H9 (cell line): ENCODE data around the gene CDCP2. TPM values are rescaled to one million over a fixed set of nuclear protein-coding genes. Genes with fewer than 3 reads are reported as not detected.

Source experiments
- DNase-seq: peaks from one replicate; pipeline ENCODE4 v3.0.0-alpha.2; 2017
- H2AFZ ChIP-seq: one replicate; pipeline ENCODE4 v1.6.1; 2013; ENCODE audit warnings: mild to moderate bottlenecking, low read length, control low read depth, moderate library complexity
- H2AK5ac ChIP-seq: 2 replicates; pipeline ENCODE4 v1.6.1; 2013; ENCODE audit warnings: low read length, control low read depth, mixed read lengths; ENCODE audit not compliant: insufficient read length
- H2BK120ac ChIP-seq: one replicate; pipeline ENCODE4 v1.6.1; 2013; ENCODE audit warnings: low read depth, mild to moderate bottlenecking, low read length, control low read depth, inconsistent platforms; ENCODE audit not compliant: poor library complexity, severe bottlenecking
- H2BK12ac ChIP-seq: 2 replicates; pipeline ENCODE4 v1.6.1; 2013; ENCODE audit warnings: low read length, control low read depth, mixed read lengths, low read depth; ENCODE audit not compliant: insufficient read length
- H2BK15ac ChIP-seq: 2 replicates; pipeline ENCODE4 v1.6.1; 2013; ENCODE audit warnings: low read depth, low read length, control low read depth
- H2BK20ac ChIP-seq: one replicate; pipeline ENCODE4 v1.6.1; 2013; ENCODE audit warnings: low read depth, mild to moderate bottlenecking, low read length, control low read depth, inconsistent platforms; ENCODE audit not compliant: poor library complexity, severe bottlenecking
- H2BK5ac ChIP-seq: 2 replicates; pipeline ENCODE4 v1.6.1; 2013; ENCODE audit warnings: low read length, control low read depth, mixed read lengths; ENCODE audit not compliant: insufficient read length
- H3K14ac ChIP-seq: 2 replicates; pipeline ENCODE4 v1.6.1; 2013; ENCODE audit warnings: low read length, control low read depth; ENCODE audit not compliant: insufficient read depth
- H3K18ac ChIP-seq: 2 replicates; pipeline ENCODE4 v1.6.1; 2013; ENCODE audit warnings: low read depth, mild to moderate bottlenecking, mixed read lengths, low read length, control low read depth; ENCODE audit not compliant: insufficient read length
- H3K23ac ChIP-seq: 2 replicates; pipeline ENCODE4 v1.6.1; 2013; ENCODE audit warnings: low read length, control low read depth, mixed read lengths, low read depth; ENCODE audit not compliant: insufficient read length
- H3K23me2 ChIP-seq: 2 replicates; pipeline ENCODE4 v1.6.1; 2013; ENCODE audit warnings: low read depth, mild to moderate bottlenecking, mixed read lengths, low read length, control low read depth; ENCODE audit not compliant: insufficient read length, poor library complexity, severe bottlenecking
- H3K27ac ChIP-seq: 2 replicates; pipeline ENCODE4 v1.5.1; 2013; ENCODE audit warnings: low read length, control low read depth, mixed read lengths, low read depth; ENCODE audit not compliant: insufficient read length
- H3K27me3 ChIP-seq: 2 replicates; pipeline ENCODE4 v1.6.1; 2013; ENCODE audit warnings: low read length, control low read depth, inconsistent platforms; ENCODE audit not compliant: insufficient read depth
- H3K4ac ChIP-seq: 2 replicates; pipeline ENCODE4 v1.6.1; 2013; ENCODE audit warnings: low read depth, mild to moderate bottlenecking, control low read depth, inconsistent platforms, low read length, moderate library complexity
- H3K4me1 ChIP-seq: 2 replicates; pipeline ENCODE4 v1.6.1; 2013; ENCODE audit warnings: low read length, control low read depth, inconsistent platforms; ENCODE audit not compliant: insufficient read depth
- H3K4me2 ChIP-seq: 2 replicates; pipeline ENCODE4 v1.6.1; 2013; ENCODE audit warnings: low read length, control low read depth, mixed read lengths; ENCODE audit not compliant: insufficient read length, insufficient read depth
- H3K56ac ChIP-seq: 2 replicates; pipeline ENCODE4 v1.6.1; 2013; ENCODE audit warnings: low read depth, mild to moderate bottlenecking, mixed read lengths, low read length, control low read depth; ENCODE audit not compliant: insufficient read length
- H3K79me1 ChIP-seq: 2 replicates; pipeline ENCODE4 v1.6.1; 2013; ENCODE audit warnings: low read depth, mild to moderate bottlenecking, moderate library complexity, low read length, control low read depth, inconsistent platforms; ENCODE audit not compliant: insufficient read depth, poor library complexity, severe bottlenecking
- H3K79me2 ChIP-seq: 2 replicates; pipeline ENCODE4 v1.6.1; 2013; ENCODE audit warnings: low read length, control low read depth, inconsistent platforms; ENCODE audit not compliant: insufficient read depth
- H3K9ac ChIP-seq: 2 replicates; pipeline ENCODE4 v1.6.1; 2013; ENCODE audit warnings: low read length, control low read depth, mixed read lengths; ENCODE audit not compliant: insufficient read length; ENCODE audit errors: extremely low read depth
- H3K9me3 ChIP-seq: one replicate; pipeline ENCODE4 v1.6.1; 2013; ENCODE audit warnings: low read depth, low read length, inconsistent platforms; ENCODE audit not compliant: control insufficient read depth
- H3T11ph ChIP-seq: one replicate; pipeline ENCODE4 v1.6.1; 2013; ENCODE audit warnings: mild to moderate bottlenecking, low read length, control low read depth, inconsistent platforms
- H4K20me1 ChIP-seq: one replicate; pipeline ENCODE4 v1.6.1; 2013; ENCODE audit not compliant: control insufficient read depth, insufficient read length, insufficient read depth
- H4K5ac ChIP-seq: 2 replicates; pipeline ENCODE4 v1.6.1; 2013; ENCODE audit warnings: low read depth, mild to moderate bottlenecking, mixed read lengths, low read length, control low read depth; ENCODE audit not compliant: insufficient read length
- H4K8ac ChIP-seq: replicated peaks from 2 replicates; pipeline ENCODE4 v1.6.1; 2013; ENCODE audit warnings: low read length, control low read depth, mixed read lengths, low read depth; ENCODE audit not compliant: insufficient read length
- H4K91ac ChIP-seq: 2 replicates; pipeline ENCODE4 v1.6.1; 2013; ENCODE audit warnings: low read depth, mild to moderate bottlenecking, moderate library complexity, mixed read lengths, low read length, control low read depth; ENCODE audit not compliant: insufficient read length
- H3K27ac Mint-ChIP-seq, 3 experiments: 2 replicates in 2 of 3; 3 replicates in 1 of 3; pipeline ENCODE4 v1.8.0; 2020 to 2021; ENCODE audit warnings: mixed read lengths in 3 of 3, mild to moderate bottlenecking in 1 of 3, moderate library complexity in 1 of 3
- H3K27me3 Mint-ChIP-seq: 2 replicates; pipeline ENCODE4 v1.8.0; 2021; ENCODE audit warnings: low read depth, mild to moderate bottlenecking, moderate library complexity, mixed read lengths
- H3K36me3 Mint-ChIP-seq, 3 experiments: 2 replicates in 2 of 3; 3 replicates in 1 of 3; pipeline ENCODE4 v1.8.0; 2020 to 2021; ENCODE audit warnings: low read depth in 3 of 3, mixed read lengths in 3 of 3; ENCODE audit not compliant: insufficient read depth in 1 of 3
- H3K4me1 Mint-ChIP-seq, 2 experiments: 2 replicates each; pipeline ENCODE4 v1.8.0; 2020; ENCODE audit warnings: mixed read lengths in 2 of 2
- H3K4me3 Mint-ChIP-seq, 2 experiments: 2 replicates in 1 of 2; 3 replicates in 1 of 2; pipeline ENCODE4 v1.8.0; 2020 to 2021; ENCODE audit warnings: mild to moderate bottlenecking in 2 of 2, mixed read lengths in 2 of 2, moderate library complexity in 1 of 2
- H3K9me3 Mint-ChIP-seq, 2 experiments: 2 replicates in 1 of 2; 3 replicates in 1 of 2; pipeline ENCODE4 v1.8.0; 2020; ENCODE audit warnings: mild to moderate bottlenecking in 2 of 2, mixed read lengths in 2 of 2, moderate library complexity in 1 of 2
- CTCF ChIP-seq: fragments of 200-600 bp; sonication (generic); conservative IDR thresholded peaks from 3 replicates; pipeline ENCODE4 v1.8.0; 2021; ENCODE audit warnings: antibody characterized with exemption, mild to moderate bottlenecking
- WGBS: extraction: QIAGEN DNeasy Blood & Tissue Kit; methylation state at CpG from one replicate; pipeline ENCODE4 v1.1.7; 2013; ENCODE audit warnings: missing lambda C conversion rate, low lambda C conversion rate, mixed read lengths; ENCODE audit not compliant: insufficient read length; ENCODE audit errors: extremely low coverage; 5-methylcytosine and 5-hydroxymethylcytosine counted together
- total RNA-seq: library from RNA; stranded (reverse); gene quantifications from 2 replicates; pipeline ENCODE4 v1.2.1, GENCODE V29; 2021

The CDCP2 gene
- total RNA-seq, 1 experiment from 2014 or later: not detected

- no peak overlapping the region for H3K14ac ChIP-seq
- H3K4ac ChIP-seq: no peak overlapping the region
- H4K8ac ChIP-seq: no peak overlapping the region
- H3K9me3 Mint-ChIP-seq: no peaks in the 10 kb centered on the region; a peak in 1 of 5 replicates
- no peak overlapping the region for H2BK120ac ChIP-seq
- no peak overlapping the region for H2BK15ac ChIP-seq
- H2BK20ac ChIP-seq: no peak overlapping the region
- H3K9ac ChIP-seq: no peak overlapping the region
- no peak overlapping the region for H2BK12ac ChIP-seq
- H3K18ac ChIP-seq: no peak overlapping the region
- H2BK5ac ChIP-seq: no peak overlapping the region
- H3K27me3 ChIP-seq: no peaks in the 10 kb centered on the region
- H3K4me1 ChIP-seq: peaks cover 6% of the 10 kb centered on the region; the same call in 1 of the 2 replicates
- H3K23ac ChIP-seq: no peak overlapping the region
- H2AK5ac ChIP-seq: no peak overlapping the region
- H3T11ph ChIP-seq: no peak overlapping the region
- peaks cover 15% of the 10 kb centered on the region for H3K27me3 Mint-ChIP-seq
- H2AFZ ChIP-seq: no peak overlapping the region
- H4K5ac ChIP-seq: no peak overlapping the region
- H3K79me2 ChIP-seq: no peaks in the 10 kb centered on the region
- H3K36me3 Mint-ChIP-seq: no peaks in the 10 kb centered on the region
- no peak overlapping the region for H4K91ac ChIP-seq
- H3K4me2 ChIP-seq: no peak overlapping the region
- H4K20me1 ChIP-seq: no peaks in the 10 kb centered on the region
- H3K27ac ChIP-seq: no peak overlapping the region
- H3K4me3 Mint-ChIP-seq: no peak overlapping the region
- no peak overlapping the region for H3K56ac ChIP-seq
- H3K9me3 ChIP-seq: no peaks in the 10 kb centered on the region
- H3K79me1 ChIP-seq: no peaks in the 10 kb centered on the region
- no peak for DNase-seq
- H3K23me2 ChIP-seq: no peaks in the 10 kb centered on the region
- H3K27ac Mint-ChIP-seq: no peak overlapping the region
- peaks cover 31 to 37% of the 10 kb centered on the region in 2 experiments for H3K4me1 Mint-ChIP-seq
- no peak for TF ChIP-seq CTCF
- no CpG with 5 or more reads among the region's 2 CpGs for WGBS
These were observed 20.3 kb downstream of the CDCP2 start for GRCh38 chr1:54132495-54132894.
